ENCODE results near the gene CZIB. TPM values are rescaled to one million over a fixed set of nuclear protein-coding genes. Genes with fewer than 3 reads are reported as not detected.

Gene CZIB
- 28.8 to 31.9 TPM (median 31.2 TPM) in 5 replicates for total RNA-seq (2022; extraction: Qiagen RNA extraction)

GRCh38 chr1:53220171-53220961, at the start of gene CZIB:
TSS of gene CZIB (minus strand) at chr1:53220634. CDS start at chr1:53220575, 59 bp downstream.

GRCh38 chr1:53238197-53239155, 18.0 kb upstream of the CZIB start, which contains the start of gene MAGOH:
TSS of gene MAGOH (minus strand) at chr1:53238518. CDS start at chr1:53238448, 70 bp downstream.

GRCh38 chr1:53196485-53197290, 23.7 kb downstream of the CZIB start, which contains the start of gene CPT2:
TSS of gene CPT2 (plus strand) at chr1:53196824. CDS start at chr1:53196944, 120 bp downstream.

Other genes with a start within 250 kb of the CZIB start
- not detected in 5 replicates for gene PODN, start 158.4 kb downstream of the CZIB start, total RNA-seq (2022; extraction: Qiagen RNA extraction)
- gene SLC1A7, start 78.0 kb downstream of the CZIB start, total RNA-seq (2022; extraction: Qiagen RNA extraction) = 0.05 TPM in 1 of 5 replicates, not detected in the others
- 8.1 to 9.5 TPM (median 8.6 TPM) in 5 replicates for gene CPT2, start 23.8 kb downstream of the CZIB start, total RNA-seq (2022; extraction: Qiagen RNA extraction)
- 61.7 to 95.4 TPM (median 68.0 TPM) in 5 replicates for gene MAGOH, start 17.9 kb upstream of the CZIB start, total RNA-seq (2022; extraction: Qiagen RNA extraction)
- 33.0 to 49.8 TPM (median 42.3 TPM) in 5 replicates for gene LRP8, start 107.4 kb upstream of the CZIB start, total RNA-seq (2022; extraction: Qiagen RNA extraction)
- not detected in 5 replicates for gene DMRTB1, start 238.8 kb upstream of the CZIB start, total RNA-seq (2022; extraction: Qiagen RNA extraction)